ENCODE measurements around the gene SLC6A18. TPM values are rescaled to one million over a fixed set of nuclear protein-coding genes. Genes with fewer than 3 reads are reported as not detected.

The SLC6A18 gene
- total RNA-seq, 4 donors from 2014 or later = not detected

GRCh38 chr5:1252681-1253080 is 27.5 kb downstream of the SLC6A18 start:
- TF ChIP-seq CTCF (IDR thresholded peaks at IDR 0.05) = no peak
- TF ChIP-seq POLR2A (IDR thresholded peaks at IDR 0.05) = no peak
- no peak for DNase-seq
- Histone ChIP-seq H3K27me3 (no peaks in the 10 kb centered on the region), H3K27ac (no peak overlapping the region), H3K36me3 (no peaks in the 10 kb centered on the region), H3K4me3 (replicated peaks in 1 of 3) (no peak overlapping the region), H3K4me1 (no peaks in the 10 kb centered on the region), H3K9me3 (no peaks in the 10 kb centered on the region)
- intact Hi-C loops (cut with DNase I) = no loop called here
- 89 to 92% methylated on average over 7 to 9 of the region's 9 CpGs for WGBS, 2 donors

- DNase-seq = no peak
- intact Hi-C loops (cut with DNase I) = no loop called here
- 81 to 96% methylated on average over 11 to 12 of the region's 33 CpGs for WGBS, 2 donors
These were observed 28.4 kb downstream of the SLC6A18 start for GRCh38 chr5:1253456-1254105.

GRCh38 chr5:1254196-1254595 is 29.0 kb downstream of the SLC6A18 start:
- Histone ChIP-seq H3K27me3 (no peaks in the 10 kb centered on the region), H3K4me1 (no peaks in the 10 kb centered on the region), H3K36me3 (no peaks in the 10 kb centered on the region), H3K9me3 (no peaks in the 10 kb centered on the region), H3K4me3 (replicated peaks in 1 of 3) (no peak overlapping the region), H3K27ac (no peak overlapping the region)
- 82 to 86% methylated on average over 3 to 5 of the region's 19 CpGs for WGBS, 2 donors
- intact Hi-C loops (cut with DNase I) = no loop called here
- no peak for DNase-seq
- TF ChIP-seq CTCF (IDR thresholded peaks at IDR 0.05) (no peak), POLR2A (IDR thresholded peaks at IDR 0.05) (no peak)

More at GRCh38 chr5:1253456-1254105, 28.4 kb downstream of the SLC6A18 start:
- no peak overlapping the region for H3K27ac ChIP-seq
- H3K4me1 ChIP-seq = no peaks in the 10 kb centered on the region
- TF ChIP-seq POLR2A (IDR thresholded peaks at IDR 0.05) (no peak), CTCF (IDR thresholded peaks at IDR 0.05) (no peak)
- H3K9me3 ChIP-seq = no peaks in the 10 kb centered on the region
- no peaks in the 10 kb centered on the region for H3K36me3 ChIP-seq
- no peaks in the 10 kb centered on the region for H3K27me3 ChIP-seq
- no peak overlapping the region for H3K4me3 ChIP-seq (replicated peaks in 1 of 3)

GRCh38 chr5:1255081-1255561 is 29.9 kb downstream of the SLC6A18 start:
- no peaks in the 10 kb centered on the region for H3K9me3 ChIP-seq
- H3K4me3 ChIP-seq (replicated peaks in 1 of 3) = no peak overlapping the region
- no peak for DNase-seq
- TF ChIP-seq CTCF (IDR thresholded peaks at IDR 0.05) (no peak), POLR2A (IDR thresholded peaks at IDR 0.05) (no peak)
- 70 to 76% methylated on average over 15 to 16 of the region's 16 CpGs for WGBS, 2 donors
- H3K4me1 ChIP-seq = no peaks in the 10 kb centered on the region
- no peaks in the 10 kb centered on the region for H3K27me3 ChIP-seq
- intact Hi-C loops (cut with DNase I) = no loop called here
- H3K36me3 ChIP-seq = no peaks in the 10 kb centered on the region
- H3K27ac ChIP-seq = no peak overlapping the region

- Histone ChIP-seq H3K27me3 (no peaks in the 10 kb centered on the region), H3K36me3 (no peaks in the 10 kb centered on the region), H3K4me3 (replicated peaks in 1 of 3) (no peak overlapping the region), H3K9me3 (no peaks in the 10 kb centered on the region), H3K27ac (no peak overlapping the region), H3K4me1 (no peaks in the 10 kb centered on the region)
- intact Hi-C loops (cut with DNase I) = no loop called here
- DNase-seq = no peak
- no peak for TF ChIP-seq CTCF (IDR thresholded peaks at IDR 0.05)
- 83 to 93% methylated on average over 15 to 16 of the region's 23 CpGs for WGBS, 2 donors
These were observed 31.6 kb downstream of the SLC6A18 start for GRCh38 chr5:1256776-1257175.

All from thyroid gland (tissue), 4 donors.